Myocyte (in vitro differentiated cells): Measurements from ENCODE around the gene SLC35F5. TPM values are rescaled to one million over a fixed set of nuclear protein-coding genes. Genes with fewer than 3 reads are reported as not detected.
"Not testable (repeated sequence)": the region's sequence is repeated elsewhere in the genome, so short reads cannot be mapped to it uniquely, and the experiment has no call there.

Experiments
- DNase-seq: peaks from one replicate; pipeline ENCODE4 v3.0.0-alpha.2; 2012; ENCODE audit warnings: low read depth
- polyA plus RNA-seq: library from polyadenylated mRNA; unstranded; fragments of >200 nt; gene quantifications from one replicate; pipeline ENCODE4 v1.2.1, GENCODE V29; 2012; ENCODE audit warnings: missing spikeins
- total RNA-seq: library from RNA; depleted of rRNA; stranded (reverse); fragments of >200 nt; gene quantifications from 2 replicates; pipeline ENCODE4 v1.2.3, GENCODE V29; 2014

SLC35F5 gene
- total RNA-seq: 125 and 220 TPM in 2 replicates
- polyA plus RNA-seq: 47.5 TPM

GRCh38 chr2:113756355-113757137 is at the start of gene SLC35F5:
SLC35F5 (minus strand) TSS chr2:113756642; CDS start chr2:113756409, 233 bp downstream.
- DNase-seq: peak; percentile 93

GRCh38 chr2:113799375-113799774 is 42.9 kb upstream of the SLC35F5 start:
- no peak for DNase-seq

GRCh38 chr2:113797237-113797636 is 40.8 kb upstream of the SLC35F5 start:
- no peak for DNase-seq

GRCh38 chr2:113796592-113797175 is 40.2 kb upstream of the SLC35F5 start:
- no peak for DNase-seq

- no peak for DNase-seq
Observed at GRCh38 chr2:113795405-113795920, 39.0 kb upstream of the SLC35F5 start.

GRCh38 chr2:113791697-113792590 is 35.5 kb upstream of the SLC35F5 start:
- no peak for DNase-seq

- DNase-seq: peak; percentile 73
Observed at GRCh38 chr2:113784823-113785744, 28.6 kb upstream of the SLC35F5 start.

GRCh38 chr2:113780472-113780871 is 24.0 kb upstream of the SLC35F5 start:
- no peak for DNase-seq

GRCh38 chr2:113777371-113777770 is 20.9 kb upstream of the SLC35F5 start:
- no peak for DNase-seq

- DNase-seq: peak; percentile 59
Observed at GRCh38 chr2:113776949-113777348, 20.5 kb upstream of the SLC35F5 start.

- DNase-seq: not testable (repeated sequence)
Observed at GRCh38 chr2:113774616-113775015, 18.2 kb upstream of the SLC35F5 start.

GRCh38 chr2:113770929-113771328 is 14.5 kb upstream of the SLC35F5 start:
- no peak for DNase-seq

- no peak for DNase-seq
Observed at GRCh38 chr2:113769555-113769954, 13.1 kb upstream of the SLC35F5 start.

- no peak for DNase-seq
Observed at GRCh38 chr2:113768770-113769169, 12.3 kb upstream of the SLC35F5 start.

- DNase-seq: no peak
Observed at GRCh38 chr2:113767811-113768460, 11.5 kb upstream of the SLC35F5 start.

GRCh38 chr2:113765276-113765675 is 8.8 kb upstream of the SLC35F5 start:
- no peak for DNase-seq

GRCh38 chr2:113762377-113763118 is 6.1 kb upstream of the SLC35F5 start:
- peak; percentile 94 for DNase-seq

GRCh38 chr2:113760400-113760799 is 4.0 kb upstream of the SLC35F5 start:
- DNase-seq: peak; percentile 85

- DNase-seq: no peak
Observed at GRCh38 chr2:113757138-113757657, 756 bp upstream of the SLC35F5 start.
